Pons (tissue), 1 donor: ENCODE measurements around the gene PRKCB.
"Not testable (repeated sequence)": the region's sequence is repeated elsewhere in the genome, so short reads cannot be mapped to it uniquely, and the experiment has no call there.

ENCODE experiments used
- DNase-seq: peaks from one replicate; pipeline ENCODE4 v3.0.0-alpha.2; 2016; ENCODE audit warnings: low spot score

PRKCB gene

DNA sequence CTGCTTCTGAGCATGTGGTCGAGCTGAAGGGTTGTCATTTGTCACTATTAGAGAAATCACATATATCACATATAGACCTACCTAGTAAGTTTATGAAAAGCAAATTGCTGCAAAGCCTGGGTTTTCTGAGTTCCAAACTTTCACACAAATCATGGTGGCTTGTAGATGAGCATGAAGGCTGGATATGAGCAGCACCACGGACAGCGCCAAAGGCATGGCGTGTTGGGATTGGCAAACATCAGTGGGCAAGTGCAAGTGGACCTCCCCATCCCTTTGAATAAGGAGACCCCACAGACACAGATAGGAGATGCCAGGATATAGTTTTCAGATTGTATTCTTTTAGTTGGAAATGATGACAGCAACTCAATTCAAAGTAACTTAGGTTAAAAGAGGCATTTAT is 342.7 kb downstream of the PRKCB start:
- DNase-seq: no peak

DNA sequence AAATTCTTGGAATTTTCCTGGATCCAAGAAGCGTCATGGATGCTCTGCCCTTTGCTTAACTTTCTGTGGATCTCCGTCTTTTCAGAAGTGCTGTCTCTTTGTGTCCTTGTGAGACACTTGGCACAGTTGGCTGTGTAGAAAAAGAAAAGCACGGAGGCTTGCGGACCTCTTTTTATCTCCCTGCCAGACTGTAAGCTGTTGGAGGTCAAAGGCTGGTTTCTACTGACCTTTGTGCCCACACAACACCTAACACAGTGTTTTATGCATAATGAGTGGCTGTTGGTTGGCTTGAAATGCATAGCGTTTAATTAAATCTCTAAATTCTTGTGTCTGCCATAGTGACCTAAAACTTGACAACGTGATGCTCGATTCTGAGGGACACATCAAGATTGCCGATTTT is 344.7 kb downstream of the PRKCB start:
- DNase-seq: no peak

DNA sequence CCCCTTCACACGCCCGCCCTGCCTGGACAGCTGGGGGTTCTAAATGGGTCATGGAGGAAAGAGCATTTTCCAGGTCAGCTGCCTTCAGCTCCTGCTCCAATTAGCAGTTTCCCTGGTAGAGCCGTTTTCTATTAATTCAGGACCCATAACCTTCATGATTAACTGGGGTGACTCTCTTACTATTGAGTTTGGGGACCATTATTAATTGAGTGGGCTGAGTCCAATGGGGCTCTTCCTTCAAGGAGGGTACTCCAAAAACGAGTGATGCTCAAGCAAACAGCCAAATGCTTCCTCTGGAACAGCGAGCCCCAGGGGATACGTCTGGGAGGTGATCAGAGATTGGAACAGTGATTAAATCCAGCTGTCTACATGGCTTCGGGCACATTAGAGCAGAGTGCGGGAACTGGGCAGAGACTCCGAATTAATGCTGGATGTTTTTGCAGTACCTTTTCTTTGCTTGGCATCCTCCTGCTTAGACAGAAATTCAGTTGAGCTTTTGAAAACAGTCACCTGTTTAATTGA is 352.3 kb downstream of the PRKCB start:
- no peak for DNase-seq

DNA sequence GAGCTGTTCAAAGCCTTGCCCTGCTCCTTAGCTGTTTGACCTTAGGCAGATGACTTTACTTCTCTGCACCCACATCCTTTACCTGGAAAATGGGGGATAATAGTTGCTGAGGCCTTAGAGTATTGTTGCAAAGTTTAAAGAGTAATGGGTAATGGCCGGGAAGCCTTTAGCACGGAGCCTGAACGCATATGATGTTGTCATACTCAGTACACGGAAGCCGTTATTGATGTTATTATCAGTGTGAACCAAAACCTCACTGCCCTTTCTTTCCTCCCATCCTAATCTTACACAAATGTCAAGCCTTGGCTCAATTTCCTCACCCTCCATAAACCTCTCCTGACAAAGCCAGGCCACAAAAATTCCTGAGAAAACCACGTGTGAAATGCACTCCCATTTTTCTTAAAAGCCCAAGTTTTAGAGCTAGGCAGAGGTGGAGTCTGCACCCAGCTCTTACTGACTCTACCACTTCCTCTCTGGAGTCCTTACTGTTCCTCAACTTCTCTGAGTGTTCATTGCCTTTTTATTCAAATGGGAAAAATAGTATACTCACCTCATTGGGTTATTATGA is 353.1 kb downstream of the PRKCB start:
- no peak for DNase-seq

DNA sequence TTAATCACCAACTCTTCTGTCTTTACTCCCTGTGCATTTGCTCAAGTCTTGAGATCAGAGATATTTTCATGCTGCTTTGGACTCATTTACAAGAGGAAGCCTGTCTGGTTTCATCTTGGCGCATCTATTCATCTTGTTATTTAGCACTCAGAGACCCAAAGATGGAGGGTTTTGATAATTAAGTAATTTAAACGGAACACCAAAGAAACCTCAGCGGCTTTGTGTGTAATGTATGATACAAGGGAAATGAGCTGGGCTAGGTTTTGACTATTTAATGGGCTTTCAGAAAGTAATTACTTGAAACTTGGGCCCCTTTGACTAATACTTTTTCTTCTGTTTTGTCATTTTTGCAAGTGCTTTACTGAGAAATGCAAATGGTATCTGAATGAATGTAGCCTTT is 354.2 kb downstream of the PRKCB start:
- DNase-seq: no peak

DNA sequence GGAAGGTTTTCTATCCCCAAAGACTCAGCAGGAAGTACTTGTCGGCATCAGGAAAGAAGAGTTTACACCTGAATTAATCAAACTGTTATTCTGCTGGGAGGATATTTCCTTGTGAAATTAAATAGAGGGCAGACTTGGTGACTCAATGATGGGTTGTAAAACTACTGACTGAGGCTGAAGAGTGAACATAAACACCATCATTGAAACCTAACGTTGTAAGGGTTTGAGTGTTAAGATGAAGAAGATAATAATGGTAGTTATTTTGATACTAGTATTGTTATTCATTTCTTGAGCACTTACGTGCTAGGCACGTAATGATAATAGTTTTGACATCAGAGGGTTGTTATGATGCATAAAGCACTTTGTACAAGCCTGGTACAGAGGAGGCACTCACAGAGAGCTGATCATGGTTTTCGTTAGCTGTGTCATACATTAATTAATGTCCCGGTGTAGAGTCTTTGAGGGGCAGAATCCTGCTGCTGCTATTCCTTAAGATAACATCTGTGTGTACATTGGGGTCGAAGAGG is 356.2 kb downstream of the PRKCB start:
- no peak for DNase-seq

DNA sequence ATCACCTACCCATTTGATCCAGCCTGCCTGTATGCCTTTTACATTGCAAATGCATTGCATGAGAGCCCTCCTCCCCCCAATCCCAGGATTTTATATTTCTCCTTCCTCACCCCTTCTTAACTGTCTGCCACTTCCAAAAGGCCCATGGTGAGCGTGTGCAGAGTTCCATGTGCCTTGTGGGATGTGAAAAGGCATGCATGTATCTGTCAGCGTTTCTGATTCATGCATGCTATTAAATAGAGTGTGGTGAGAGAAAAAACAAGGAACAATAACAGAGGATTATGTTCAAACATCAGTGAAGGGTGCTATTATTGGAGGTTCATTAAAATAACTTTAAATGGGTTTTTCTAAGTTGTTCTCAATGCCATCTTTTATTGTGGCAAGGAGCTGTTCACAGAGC is 359.4 kb downstream of the PRKCB start:
- peak; percentile 49 for DNase-seq

DNA sequence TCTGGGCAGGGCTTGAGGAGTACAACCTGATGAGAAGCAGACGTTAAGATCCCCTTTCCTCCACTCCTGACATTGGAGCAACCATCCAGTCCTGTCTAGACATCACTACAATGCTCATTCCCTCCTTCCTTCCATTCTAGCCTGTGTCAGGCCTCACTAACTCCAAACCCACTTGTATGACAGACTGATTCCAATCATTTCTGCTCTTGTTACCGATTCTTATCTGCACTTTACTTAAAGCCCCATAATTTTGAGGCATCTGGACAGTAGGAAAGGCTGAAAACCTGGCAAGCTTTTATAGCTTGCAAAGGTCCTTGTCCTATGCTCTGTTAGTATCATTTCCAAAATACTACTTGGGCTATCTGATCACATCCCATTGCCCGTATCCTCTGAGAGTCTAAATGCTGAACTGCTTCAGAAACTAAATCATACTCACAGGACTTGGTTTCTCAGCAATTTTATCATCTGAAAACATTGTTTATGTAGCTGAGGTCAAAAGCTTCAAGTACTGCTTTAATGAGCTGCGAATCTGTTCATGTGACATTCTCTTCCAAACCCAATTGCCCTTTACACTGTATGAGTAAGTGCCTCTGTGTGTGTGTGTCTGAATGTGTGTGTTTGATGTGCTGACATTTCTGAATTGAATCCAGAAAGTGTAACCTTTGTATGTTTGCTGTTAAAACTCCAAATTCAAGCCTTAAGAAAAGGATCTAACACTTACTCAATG is 363.2 kb downstream of the PRKCB start:
- no peak for DNase-seq

DNA sequence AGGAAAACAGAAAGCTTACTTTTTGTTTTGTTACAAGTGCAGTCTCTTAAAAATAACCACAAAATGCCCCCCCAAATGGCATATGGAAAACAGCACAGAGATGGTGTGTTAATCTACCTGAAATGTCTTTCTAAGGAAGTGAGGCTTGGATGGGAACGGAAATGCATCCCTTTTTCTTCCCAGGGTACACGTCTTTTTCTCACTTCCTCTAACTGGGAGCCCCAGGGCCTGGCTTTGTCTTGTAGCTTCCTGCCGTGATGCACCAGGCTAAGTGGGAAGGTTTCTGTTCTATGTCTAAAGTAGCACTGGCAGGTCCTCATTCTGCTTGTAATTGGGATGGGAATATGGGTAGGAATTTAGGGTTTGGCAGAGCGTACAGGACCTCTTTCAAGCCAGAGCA is 367.9 kb downstream of the PRKCB start:
- no peak for DNase-seq

DNA sequence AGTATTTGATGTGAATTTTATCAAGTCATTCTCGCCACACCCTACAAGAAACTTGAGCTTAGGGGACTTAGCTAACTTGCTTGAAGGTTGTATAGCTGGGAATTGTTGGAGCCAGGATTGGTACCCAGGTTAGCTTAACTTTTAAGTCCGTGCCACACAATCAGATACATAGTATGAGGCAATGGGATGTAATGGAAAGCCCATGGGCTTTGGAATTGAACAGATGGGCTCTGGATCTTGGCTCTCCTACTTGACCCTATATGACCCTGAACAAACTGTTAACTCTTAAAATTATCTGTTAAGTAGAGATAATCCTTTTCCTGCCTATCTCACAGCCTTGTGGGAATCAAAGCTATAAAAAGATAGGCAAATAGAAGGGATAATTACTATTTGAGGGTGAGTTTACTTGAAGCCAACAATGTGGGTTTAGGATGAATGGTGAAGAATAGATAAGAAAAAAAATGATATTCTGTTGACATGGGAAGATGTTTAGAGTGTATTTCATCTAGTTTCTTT is 368.4 kb downstream of the PRKCB start:
- DNase-seq: no peak

DNA sequence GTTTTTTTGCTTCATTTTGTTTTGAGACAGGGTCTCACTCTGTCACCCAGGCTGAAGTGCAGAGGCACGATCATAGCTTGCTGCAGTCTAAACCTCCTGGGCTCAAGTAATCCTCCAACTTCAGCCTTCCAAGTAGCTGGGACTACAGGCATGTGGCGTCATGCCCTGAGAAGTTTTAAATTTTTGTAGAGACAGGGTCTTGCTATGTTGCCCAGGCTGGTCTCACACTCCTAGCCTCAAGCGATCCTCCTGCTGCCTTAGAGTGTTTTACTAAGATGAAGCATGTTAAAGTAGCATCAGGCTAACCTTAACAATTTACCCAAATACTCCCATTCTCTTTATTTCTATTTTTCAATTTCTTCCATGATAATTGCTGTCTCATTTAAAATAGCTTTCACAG is 371.1 kb downstream of the PRKCB start:
- no peak for DNase-seq

DNA sequence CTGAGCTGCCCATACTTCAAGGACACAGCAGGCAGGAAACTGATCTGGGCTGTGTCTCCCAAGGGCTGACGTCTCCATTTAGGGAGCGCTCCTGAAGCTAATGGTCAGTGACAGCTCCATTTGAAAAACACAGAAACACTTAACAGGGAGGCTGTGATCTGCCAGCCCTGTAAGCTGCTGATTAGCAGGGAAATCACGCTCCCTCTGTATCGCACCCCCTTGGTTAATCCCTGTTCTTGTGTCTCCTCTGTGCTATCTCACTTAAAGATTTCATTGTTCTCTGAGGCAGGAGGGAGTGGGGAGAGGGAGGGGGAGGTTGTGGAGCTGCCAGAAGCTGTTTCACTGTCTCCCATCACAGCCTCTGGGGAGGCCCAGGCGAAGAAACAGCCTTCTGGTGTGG is 372.9 kb downstream of the PRKCB start:
- DNase-seq: peak; percentile 96

DNA sequence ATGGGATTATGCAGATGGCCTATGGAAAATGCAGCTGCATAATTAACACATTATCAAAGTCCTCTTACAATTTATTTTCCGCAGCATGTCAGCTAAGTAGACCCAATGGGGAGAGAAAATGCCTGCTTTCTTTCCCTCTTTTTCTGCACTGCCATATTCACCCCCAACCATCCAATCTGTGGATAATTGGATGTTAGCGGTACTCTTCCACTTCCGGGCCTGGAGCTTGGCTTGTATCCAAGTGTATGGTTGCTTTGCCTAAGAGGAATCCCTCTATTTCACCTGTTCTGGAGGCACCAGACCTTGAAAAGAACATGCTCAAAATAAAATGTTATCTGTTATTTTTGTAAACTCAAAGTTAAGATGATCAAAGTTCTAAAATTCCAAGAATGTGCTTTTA is 379.2 kb downstream of the PRKCB start:
- no peak for DNase-seq

DNA sequence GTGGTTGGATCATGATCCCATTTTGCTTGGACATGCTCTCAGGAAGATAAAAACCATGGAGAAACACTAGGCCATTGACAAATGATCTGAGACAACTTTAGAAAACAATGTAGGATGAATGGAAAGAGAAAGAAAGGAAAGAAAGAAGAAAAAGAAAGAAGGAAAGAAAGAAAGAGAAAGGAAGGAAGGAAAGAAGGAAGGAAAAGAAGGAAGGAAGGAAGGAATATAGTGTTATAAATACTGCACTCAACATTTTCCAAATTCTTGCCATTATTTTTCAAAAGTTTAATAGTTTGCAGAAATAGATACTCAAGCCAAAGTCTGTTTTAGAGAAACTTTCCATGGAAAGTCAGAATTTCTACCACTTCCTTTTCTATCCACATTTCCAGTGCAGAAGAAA is 381.2 kb downstream of the PRKCB start:
- no peak for DNase-seq

DNA sequence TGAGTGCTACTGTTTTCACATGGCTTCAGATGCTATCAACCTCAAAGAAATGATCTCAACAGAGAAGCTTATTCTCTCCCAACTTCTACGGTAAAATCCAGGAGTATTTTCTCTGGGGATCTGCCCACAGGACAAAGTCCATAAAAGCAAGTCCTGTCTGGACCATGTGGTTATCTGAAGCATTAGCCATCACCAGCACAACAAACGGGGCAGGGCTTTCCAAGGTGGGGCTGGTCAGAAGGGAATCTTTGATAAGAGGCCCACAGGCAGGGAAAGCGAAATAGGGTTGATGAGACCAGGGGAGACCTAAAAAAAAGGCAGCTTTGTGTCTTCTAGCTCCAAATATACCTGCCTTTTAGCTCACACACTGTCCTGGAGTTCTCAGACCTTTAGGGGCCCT is 381.7 kb downstream of the PRKCB start:
- no peak for DNase-seq

DNA sequence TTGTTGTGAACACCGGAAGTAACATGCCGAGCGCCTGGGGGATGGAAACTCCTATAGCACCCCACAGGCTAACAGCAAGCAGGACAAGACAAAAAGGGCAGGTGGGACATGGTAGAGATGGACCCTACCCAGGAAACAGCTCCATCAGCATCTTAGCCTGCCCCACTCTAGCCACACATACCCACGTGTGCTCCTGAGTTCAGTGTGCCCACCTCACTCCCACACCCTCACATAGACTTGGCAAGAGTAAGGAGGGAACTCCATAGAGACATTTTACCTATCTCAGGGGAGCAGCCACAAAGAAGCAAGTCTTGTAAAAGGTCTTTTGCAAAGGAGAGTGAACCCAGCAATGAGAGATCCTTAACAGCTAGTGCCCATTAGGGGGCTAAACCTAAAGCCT is 382.5 kb downstream of the PRKCB start:
- no peak for DNase-seq

DNA sequence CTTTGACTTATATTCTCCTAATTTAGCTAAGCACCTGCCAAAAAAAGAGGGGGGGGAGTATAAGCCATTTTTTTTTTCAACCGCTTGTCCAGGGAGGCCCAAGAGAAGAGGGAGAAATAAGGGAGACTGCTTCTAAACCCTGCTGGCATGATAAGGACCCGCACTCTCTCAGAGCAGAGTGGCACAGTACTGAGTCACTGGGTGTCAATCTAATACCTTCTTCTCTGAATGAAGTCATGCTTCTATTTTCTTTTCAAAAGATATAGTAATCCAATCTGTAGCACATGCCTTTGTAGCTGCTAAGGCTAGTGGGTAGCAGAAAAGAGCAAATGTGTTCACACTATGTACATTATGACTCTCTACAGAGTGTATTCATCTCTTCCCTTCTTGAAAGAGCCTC is 385.4 kb downstream of the PRKCB start:
- DNase-seq: no peak

DNA sequence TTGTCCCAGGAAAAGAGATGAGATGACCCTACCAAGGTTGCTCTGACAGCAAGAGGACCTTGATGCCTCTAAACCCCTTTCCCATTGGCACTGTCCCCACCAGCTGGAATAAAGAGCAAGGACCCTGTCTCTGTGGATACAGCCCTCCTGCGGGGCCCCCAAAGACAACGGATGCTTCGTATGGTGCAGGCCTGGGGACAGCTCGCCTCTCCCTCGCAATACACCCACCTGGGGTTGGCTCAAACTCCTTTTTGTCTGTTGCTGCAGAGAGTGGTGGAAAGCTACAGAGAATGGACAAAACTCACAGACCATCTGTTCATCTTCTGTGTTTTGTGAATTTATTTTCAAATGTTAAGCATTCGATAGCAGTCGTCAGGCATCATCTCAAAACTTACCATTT is 392.7 kb downstream of the PRKCB start:
- no peak for DNase-seq

DNA sequence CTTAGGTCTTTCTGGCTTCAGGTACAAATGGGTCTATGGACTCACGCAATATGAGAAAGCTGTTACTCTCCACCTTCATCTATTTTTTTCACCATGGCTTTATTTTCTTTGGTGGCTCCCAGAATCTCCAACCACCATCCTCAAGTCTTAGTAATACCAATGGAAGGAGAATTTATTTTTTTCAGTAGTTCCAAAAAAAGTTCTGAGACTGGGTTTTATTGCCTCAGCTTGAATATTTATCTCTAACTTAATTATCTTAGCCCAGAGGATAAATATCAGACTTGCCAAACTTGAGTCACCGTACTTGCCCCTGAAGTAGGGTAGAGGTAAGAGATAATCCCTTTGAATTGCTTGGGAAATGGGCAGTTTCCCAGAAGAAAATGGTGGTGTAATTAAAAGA is 397.2 kb downstream of the PRKCB start:
- no peak for DNase-seq

DNA sequence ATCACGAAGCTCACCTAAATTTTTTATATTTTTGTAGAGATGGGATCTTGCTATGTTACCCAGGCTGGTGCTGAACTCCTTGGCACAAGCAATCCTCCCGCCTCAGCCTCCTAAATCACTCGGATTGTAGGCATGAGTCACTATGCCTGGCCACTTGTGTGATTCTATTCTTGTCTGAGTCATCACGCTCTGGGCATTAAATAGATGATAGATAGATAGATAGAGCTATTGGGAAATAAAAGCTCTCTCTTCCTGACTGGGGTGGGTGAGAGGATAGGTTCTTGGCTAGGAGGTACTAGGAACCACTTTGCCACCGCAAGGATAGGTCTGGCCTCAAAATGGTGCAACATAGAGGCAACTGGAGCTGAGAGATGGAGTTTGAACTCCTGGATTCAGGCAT is 399.0 kb downstream of the PRKCB start:
- DNase-seq: no peak

DNA sequence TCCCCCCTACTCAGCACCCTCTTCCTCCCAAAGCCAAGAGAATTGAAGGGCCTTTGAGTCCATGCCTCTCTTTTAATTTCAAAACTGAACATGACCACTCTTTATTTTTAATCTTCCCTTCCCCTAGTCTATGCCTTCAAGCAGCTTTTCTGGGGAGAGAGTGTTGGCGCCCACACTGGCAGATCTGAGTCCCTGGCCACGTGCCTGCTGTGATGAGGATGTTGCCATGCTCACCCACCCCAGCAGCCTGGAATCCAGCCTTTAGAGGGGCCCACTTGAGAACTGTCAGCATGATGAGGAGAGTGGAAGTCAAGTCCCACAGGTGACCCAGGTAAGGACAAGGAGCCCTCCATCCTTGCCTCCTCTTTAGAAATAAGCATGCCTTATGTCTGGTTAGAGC is 400.0 kb downstream of the PRKCB start:
- no peak for DNase-seq

DNA sequence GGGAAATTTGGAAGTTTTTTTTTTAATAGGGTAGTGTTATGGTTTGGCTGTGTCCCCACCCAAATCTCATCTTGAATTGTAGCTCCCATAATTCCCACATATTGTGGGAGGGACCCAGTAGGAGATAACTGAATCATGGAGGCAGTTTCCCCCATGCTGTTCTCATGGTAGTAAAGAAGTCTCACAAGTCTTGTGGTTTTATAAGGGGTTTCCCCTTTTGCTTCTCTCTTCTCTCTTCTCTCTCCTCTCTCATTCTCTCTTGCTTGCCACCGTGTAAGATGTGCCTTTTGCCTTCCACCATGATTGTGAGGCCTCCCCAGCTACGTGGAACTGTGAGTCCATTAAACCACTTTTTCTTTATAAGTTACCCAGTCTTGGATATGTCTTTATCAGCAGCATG is 403.1 kb downstream of the PRKCB start:
- not testable (repeated sequence) for DNase-seq

DNA sequence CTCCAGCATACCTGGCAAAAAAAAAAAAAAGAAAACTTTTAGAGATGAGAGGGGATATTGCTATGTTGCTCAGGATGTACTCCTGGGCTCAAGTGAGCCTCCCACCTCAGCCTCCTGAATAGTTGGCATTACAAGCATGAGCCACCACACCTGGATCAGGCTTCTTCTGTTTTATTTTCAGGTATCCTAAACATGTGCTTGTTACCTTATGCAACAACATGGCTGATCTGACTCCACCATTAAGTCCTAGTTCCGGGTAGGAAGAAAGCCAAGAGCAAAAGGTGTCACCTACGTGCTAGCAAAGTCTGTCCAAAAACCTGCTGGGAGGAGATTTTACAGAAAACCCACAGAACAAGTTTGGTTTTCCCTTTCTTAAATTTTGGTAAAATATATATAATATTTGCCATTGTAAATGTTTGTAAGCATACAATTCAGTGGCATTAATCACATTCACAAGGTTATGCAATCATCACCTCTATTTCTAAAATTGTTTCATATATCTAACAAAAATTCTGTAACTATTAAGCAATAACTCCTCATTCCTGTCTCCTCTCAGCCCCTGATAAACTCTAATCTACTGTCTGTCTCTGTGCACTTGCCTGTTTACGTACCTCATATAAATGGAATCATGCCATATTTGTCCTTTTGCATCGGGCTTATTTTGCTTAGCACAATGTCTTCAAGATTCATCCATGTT is 411.3 kb downstream of the PRKCB start:
- no peak for DNase-seq
